ENCODE results near the gene GID8.
"Not testable (repeated sequence)": the region's sequence is repeated elsewhere in the genome, so short reads cannot be mapped to it uniquely, and the experiment has no call there.

The GID8 gene

GRCh38 chr20:62921119-62921687, 16.7 kb upstream of the GID8 start:
- TF ChIP-seq GATA1 (IDR thresholded peaks at IDR 0.05; ENCODE audit: low read depth, low read length) (no peak), POLR2A (IDR thresholded peaks at IDR 0.05; ENCODE audit: low read length) (no peak)
- DNase-seq = peak; percentile 75 to 77

- DNase-seq = no peak
- TF ChIP-seq GATA1 (IDR thresholded peaks at IDR 0.05; ENCODE audit: low read depth, low read length) (no peak), POLR2A (IDR thresholded peaks at IDR 0.05; ENCODE audit: low read length) (no peak)
Measured at GRCh38 chr20:62922451-62922921, 15.5 kb upstream of the GID8 start.

GRCh38 chr20:62923059-62923668, 14.8 kb upstream of the GID8 start:
- DNase-seq = not testable (repeated sequence)

- peak in 1 of 2 experiments; percentile 48 for DNase-seq
- no peak for TF ChIP-seq POLR2A (IDR thresholded peaks at IDR 0.05; ENCODE audit: low read length)
- TF ChIP-seq GATA1 (IDR thresholded peaks at IDR 0.05; ENCODE audit: low read depth, low read length) = no peak
Measured at GRCh38 chr20:62923669-62924441, 14.1 kb upstream of the GID8 start.

GRCh38 chr20:62924442-62925075, 13.4 kb upstream of the GID8 start:
- no peak for TF ChIP-seq GATA1 (IDR thresholded peaks at IDR 0.05; ENCODE audit: low read depth, low read length)
- TF ChIP-seq POLR2A (IDR thresholded peaks at IDR 0.05; ENCODE audit: low read length) = peak; percentile 35
- peak; percentile 78 to 79 for DNase-seq

- TF ChIP-seq POLR2A (IDR thresholded peaks at IDR 0.05; ENCODE audit: low read length) = peak; percentile 31
- TF ChIP-seq GATA1 (IDR thresholded peaks at IDR 0.05; ENCODE audit: low read depth, low read length) = no peak
- peak in 1 of 2 experiments; percentile 47 for DNase-seq
Measured at GRCh38 chr20:62925076-62925419, 12.9 kb upstream of the GID8 start.

- TF ChIP-seq GATA1 (IDR thresholded peaks at IDR 0.05; ENCODE audit: low read depth, low read length) = no peak
- TF ChIP-seq POLR2A (IDR thresholded peaks at IDR 0.05; ENCODE audit: low read length) = no peak
- DNase-seq = peak; percentile 67 to 80
Measured at GRCh38 chr20:62925420-62926228, 12.3 kb upstream of the GID8 start.

- TF ChIP-seq GATA1 (IDR thresholded peaks at IDR 0.05; ENCODE audit: low read depth, low read length) = no peak
- TF ChIP-seq POLR2A (IDR thresholded peaks at IDR 0.05; ENCODE audit: low read length) = peak; percentile 72
- DNase-seq = peak; percentile 89 to 95
Measured at GRCh38 chr20:62926229-62927127, 11.5 kb upstream of the GID8 start, which contains the start of gene DIDO1. Gene DIDO1, minus strand, starts transcription at chr20:62926505.

GRCh38 chr20:62927128-62927705, 10.7 kb upstream of the GID8 start:
- no peak for DNase-seq
- no peak for TF ChIP-seq POLR2A (IDR thresholded peaks at IDR 0.05; ENCODE audit: low read length)
- no peak for TF ChIP-seq GATA1 (IDR thresholded peaks at IDR 0.05; ENCODE audit: low read depth, low read length)

- peak in 1 of 2 experiments; percentile 24 for DNase-seq
- TF ChIP-seq GATA1 (IDR thresholded peaks at IDR 0.05; ENCODE audit: low read depth, low read length) (no peak), POLR2A (IDR thresholded peaks at IDR 0.05; ENCODE audit: low read length) (no peak)
Measured at GRCh38 chr20:62928246-62928939, 9.6 kb upstream of the GID8 start.

- no peak for TF ChIP-seq GATA1 (IDR thresholded peaks at IDR 0.05; ENCODE audit: low read depth, low read length)
- no peak for TF ChIP-seq POLR2A (IDR thresholded peaks at IDR 0.05; ENCODE audit: low read length)
- peak; percentile 58 to 69 for DNase-seq
Measured at GRCh38 chr20:62929051-62929538, 8.9 kb upstream of the GID8 start.
